Neuronal stem cell (in vitro differentiated cells): Measurements from ENCODE around the gene BICRA.
"Not testable (repeated sequence)": the region's sequence is repeated elsewhere in the genome, so short reads cannot be mapped to it uniquely, and the experiment has no call there.

ENCODE experiments used
- DNase-seq: peaks from one replicate; pipeline ENCODE4 v3.0.0-alpha.2; 2013; ENCODE audit warnings: low spot score
- H2AFZ ChIP-seq: one replicate; pipeline ENCODE4 v1.6.1; 2013; ENCODE audit warnings: mild to moderate bottlenecking, low read length, inconsistent platforms
- H2AK5ac ChIP-seq: 2 replicates; pipeline ENCODE4 v1.6.1; 2013; ENCODE audit warnings: low read depth, mild to moderate bottlenecking, inconsistent platforms, low read length, moderate library complexity, mixed read lengths
- H2BK120ac ChIP-seq: 2 replicates; pipeline ENCODE4 v1.6.1; 2013; ENCODE audit warnings: low read depth, mild to moderate bottlenecking, inconsistent platforms, low read length, moderate library complexity, mixed read lengths
- H2BK12ac ChIP-seq: one replicate; pipeline ENCODE4 v1.6.1; 2013; ENCODE audit warnings: low read length, inconsistent platforms
- H2BK15ac ChIP-seq: 2 replicates; pipeline ENCODE4 v1.6.1; 2013; ENCODE audit warnings: mild to moderate bottlenecking, low read length, inconsistent platforms, mixed read lengths
- H2BK5ac ChIP-seq: one replicate; pipeline ENCODE4 v1.6.1; 2013; ENCODE audit warnings: inconsistent platforms, mild to moderate bottlenecking, low read length, moderate library complexity
- H3K14ac ChIP-seq: one replicate; pipeline ENCODE4 v1.6.1; 2013; ENCODE audit warnings: low read length, inconsistent platforms
- H3K18ac ChIP-seq: 2 replicates; pipeline ENCODE4 v1.6.1; 2013; ENCODE audit warnings: low read length, inconsistent platforms
- H3K23ac ChIP-seq: 2 replicates; pipeline ENCODE4 v1.6.1; 2013; ENCODE audit warnings: low read depth, mild to moderate bottlenecking, mixed read lengths, low read length, inconsistent platforms; ENCODE audit not compliant: poor library complexity
- H3K27ac ChIP-seq: replicated peaks from 3 replicates; pipeline ENCODE4 v1.5.1; 2013; ENCODE audit warnings: low read length, inconsistent platforms
- H3K27me3 ChIP-seq, 3 experiments: 2 replicates each; pipeline ENCODE4 v1.6.1; 2013; ENCODE audit warnings: low read length in 3 of 3, mild to moderate bottlenecking in 2 of 3, inconsistent platforms in 1 of 3, low read depth in 1 of 3, mixed read lengths in 1 of 3, moderate library complexity in 1 of 3; ENCODE audit not compliant: control insufficient read depth in 3 of 3, insufficient read depth in 3 of 3
- H3K36me3 ChIP-seq, 2 donors: replicated peaks in 1 of 2; 2 replicates each; pipeline ENCODE4 v1.6.1; 2013; ENCODE audit warnings: low read length in 2 of 2; ENCODE audit not compliant: control insufficient read depth in 2 of 2, insufficient read depth in 2 of 2
- H3K4ac ChIP-seq: 2 replicates; pipeline ENCODE4 v1.6.1; 2013; ENCODE audit warnings: inconsistent platforms, mild to moderate bottlenecking, low read length, moderate library complexity
- H3K4me1 ChIP-seq, 2 donors: 1 replicate in 1 of 2; 2 replicates in 1 of 2; pipeline ENCODE4 v1.6.1; 2013; ENCODE audit warnings: low read length in 2 of 2, low read depth in 1 of 2; ENCODE audit not compliant: control insufficient read depth in 2 of 2, insufficient read depth in 1 of 2
- H3K4me2 ChIP-seq: one replicate; pipeline ENCODE4 v1.6.1; 2013; ENCODE audit warnings: mild to moderate bottlenecking, low read length, inconsistent platforms; ENCODE audit not compliant: insufficient read depth, poor library complexity, severe bottlenecking
- H3K4me3 ChIP-seq, 2 donors: 2 replicates each; pipeline ENCODE4 v1.5.1; 2013; ENCODE audit warnings: low read length in 2 of 2, mild to moderate bottlenecking in 2 of 2, inconsistent platforms in 1 of 2, moderate library complexity in 1 of 2
- H3K79me1 ChIP-seq: one replicate; pipeline ENCODE4 v1.6.1; 2013; ENCODE audit warnings: low read depth, mild to moderate bottlenecking, inconsistent platforms, low read length, moderate library complexity
- H3K9ac ChIP-seq: one replicate; pipeline ENCODE4 v1.6.1; 2013; ENCODE audit warnings: mild to moderate bottlenecking, low read depth, low read length, inconsistent platforms; ENCODE audit not compliant: poor library complexity
- H3K9me3 ChIP-seq, 2 donors: replicated peaks in 1 of 2; 2 replicates each; pipeline versions ENCODE3 to v1.6.1; 2013; ENCODE audit warnings: low read length in 2 of 2, mild to moderate bottlenecking in 2 of 2, inconsistent platforms in 1 of 2, low read depth in 1 of 2, mixed read lengths in 1 of 2, moderate library complexity in 1 of 2; ENCODE audit not compliant: control insufficient read depth in 2 of 2, insufficient read depth in 1 of 2
- H4K8ac ChIP-seq: one replicate; pipeline ENCODE4 v1.6.1; 2013; ENCODE audit warnings: low read depth, mild to moderate bottlenecking, inconsistent platforms, low read length, moderate library complexity
- H4K91ac ChIP-seq: one replicate; pipeline ENCODE4 v1.6.1; 2013; ENCODE audit warnings: low read length, low read depth, mild to moderate bottlenecking, inconsistent platforms; ENCODE audit not compliant: poor library complexity
- WGBS, 2 donors: extraction: QIAGEN DNeasy Blood & Tissue Kit; methylation state at CpG; one replicate each; pipeline ENCODE4 v1.1.7; 2013; ENCODE audit warnings: missing lambda C conversion rate in 2 of 2, mixed read lengths in 1 of 2; ENCODE audit not compliant: insufficient read length in 2 of 2, insufficient replicate concordance in 1 of 2; ENCODE audit errors: extremely low coverage in 2 of 2; 5-methylcytosine and 5-hydroxymethylcytosine counted together

Gene BICRA

GRCh38 chr19:47745010-47745901 lies 136.3 kb downstream of the BICRA start, which contains the start of gene NOP53:
Gene NOP53 (plus strand): TSS chr19:47745546. CDS start chr19:47745560, 14 bp downstream.
- peak within 1 kb of the TSS; percentile 90 for H2BK5ac ChIP-seq

GRCh38 chr19:47746129-47746528 lies 137.2 kb downstream of the BICRA start:
- not testable (repeated sequence) for H2BK15ac ChIP-seq, H2AK5ac ChIP-seq, H3K4ac ChIP-seq, H3K18ac ChIP-seq, H3K27me3 ChIP-seq, H4K91ac ChIP-seq, H3K4me1 ChIP-seq, H3K9me3 ChIP-seq, DNase-seq, H2BK120ac ChIP-seq, H2AFZ ChIP-seq, H3K23ac ChIP-seq, H3K27ac ChIP-seq, H3K14ac ChIP-seq, H2BK5ac ChIP-seq, H4K8ac ChIP-seq, H3K9ac ChIP-seq, H2BK12ac ChIP-seq
- peaks cover 18% of the 10 kb centered on the region for H3K79me1 ChIP-seq
- WGBS, 2 donors, result no CpG with 5 or more reads among the region's 17 CpGs
- H3K4me3 ChIP-seq, result peak overlapping the region in 1 of 2 donors; percentile 77
- H3K36me3 ChIP-seq, result peaks cover 30 to 45% of the 10 kb centered on the region in 2 donors
- peak overlapping the region; percentile 40 for H3K4me2 ChIP-seq

More at GRCh38 chr19:47745010-47745901, 136.3 kb downstream of the BICRA start, which contains the start of gene NOP53:
- Histone ChIP-seq H2BK120ac (no peak within 1 kb of the TSS), H3K27ac (peak within 1 kb of the TSS; percentile 76), H2BK15ac (no peak within 1 kb of the TSS), H2AK5ac (no peak within 1 kb of the TSS), H3K14ac (no peak within 1 kb of the TSS), H3K4me3 (peak within 1 kb of the TSS; percentile 77 to 93), H3K36me3 (peaks cover 23 to 36% of the 10 kb centered on the region in 2 donors), H4K8ac (no peak within 1 kb of the TSS), H3K79me1 (peaks cover 14% of the 10 kb centered on the region), H3K23ac (peak within 1 kb of the TSS; percentile 98), H3K4me2 (peak within 1 kb of the TSS; percentile 50), H3K27me3 (no peaks in the 10 kb centered on the region), H3K9ac (peak within 1 kb of the TSS; percentile 99), H3K4me1 (peaks cover 6 to 8% of the 10 kb centered on the region in 2 donors), H2BK12ac (no peak within 1 kb of the TSS), H3K18ac (peak within 1 kb of the TSS; percentile 99), H3K4ac (no peak within 1 kb of the TSS), H4K91ac (no peak within 1 kb of the TSS), H3K9me3 (no peaks in the 10 kb centered on the region), H2AFZ (peak within 1 kb of the TSS; percentile 98)
- no CpG with 5 or more reads among the region's 53 CpGs for WGBS, 2 donors
- DNase-seq, result peak; percentile 98

- no peak overlapping the region for H2AFZ ChIP-seq
- H3K36me3 ChIP-seq, result peaks cover 51 to 75% of the 10 kb centered on the region in 2 donors
- no CpG with 5 or more reads among the region's 3 CpGs for whole genome bisulfite sequencing, 2 donors
- H2BK15ac ChIP-seq, result no peak overlapping the region
- H3K79me1 ChIP-seq, result peaks cover 20% of the 10 kb centered on the region
- H3K9me3 ChIP-seq, result no peaks in the 10 kb centered on the region
- H4K91ac ChIP-seq, result no peak overlapping the region
- H3K4me1 ChIP-seq, result peaks cover 0 to 1% of the 10 kb centered on the region in 2 donors
- H4K8ac ChIP-seq, result no peak overlapping the region
- H3K4me3 ChIP-seq, result no peak overlapping the region
- H2AK5ac ChIP-seq, result no peak overlapping the region
- H3K4me2 ChIP-seq, result no peak overlapping the region
- no peak overlapping the region for H3K4ac ChIP-seq
- no peak overlapping the region for H3K9ac ChIP-seq
- no peaks in the 10 kb centered on the region for H3K27me3 ChIP-seq
- H2BK120ac ChIP-seq, result no peak overlapping the region
- H3K18ac ChIP-seq, result no peak overlapping the region
- no peak overlapping the region for H3K14ac ChIP-seq
- no peak for DNase-seq
- H3K27ac ChIP-seq, result no peak overlapping the region
- H2BK12ac ChIP-seq, result no peak overlapping the region
- no peak overlapping the region for H3K23ac ChIP-seq
- H2BK5ac ChIP-seq, result no peak overlapping the region
These were observed 140.4 kb downstream of the BICRA start for GRCh38 chr19:47749326-47749725.

GRCh38 chr19:47750752-47751151 lies 141.8 kb downstream of the BICRA start:
- H3K79me1 ChIP-seq, result peaks cover 20% of the 10 kb centered on the region
- no peak overlapping the region for H3K14ac ChIP-seq
- WGBS, 2 donors, result no CpG with 5 or more reads among the region's 18 CpGs
- H3K9me3 ChIP-seq, result no peaks in the 10 kb centered on the region
- H3K4ac ChIP-seq, result no peak overlapping the region
- peaks cover 0 to 1% of the 10 kb centered on the region in 2 donors for H3K4me1 ChIP-seq
- H3K27ac ChIP-seq, result no peak overlapping the region
- no peak overlapping the region for H2AFZ ChIP-seq
- no peak overlapping the region for H2BK120ac ChIP-seq
- no peak overlapping the region for H3K4me3 ChIP-seq
- H2BK15ac ChIP-seq, result no peak overlapping the region
- H3K18ac ChIP-seq, result no peak overlapping the region
- H3K9ac ChIP-seq, result no peak overlapping the region
- DNase-seq, result no peak
- H3K36me3 ChIP-seq, result peaks cover 56 to 87% of the 10 kb centered on the region in 2 donors
- H3K4me2 ChIP-seq, result no peak overlapping the region
- no peak overlapping the region for H2AK5ac ChIP-seq
- H4K8ac ChIP-seq, result no peak overlapping the region
- no peaks in the 10 kb centered on the region for H3K27me3 ChIP-seq
- H2BK12ac ChIP-seq, result no peak overlapping the region
- no peak overlapping the region for H2BK5ac ChIP-seq
- no peak overlapping the region for H4K91ac ChIP-seq
- H3K23ac ChIP-seq, result no peak overlapping the region
